Adrenal gland (tissue), 5 donors: Measurements from ENCODE around the gene GATD1.

ENCODE experiments used
- POLR2A ChIP-seq, 2 donors: fragments of 450-650 bp; IDR thresholded peaks; one replicate each; pipeline ENCODE4 v1.6.1; 2017; ENCODE audit warnings: antibody characterized with exemption in 2 of 2, mild to moderate bottlenecking in 2 of 2, moderate library complexity in 1 of 2
- TF ChIP-seq, protein P1 (sequence below), 6 experiments: fragments of 450-650 bp in 4 of 6; fragments of 200-600 bp in 2 of 6; sonication (generic) in 1 of 6; IDR thresholded peaks; 1 replicate in 5 of 6; 2 replicates in 1 of 6; pipeline versions ENCODE4 v1.5.1 to v1.8.0; 2016 to 2021; ENCODE audit warnings: antibody characterized with exemption in 6 of 6, mild to moderate bottlenecking in 2 of 6, moderate library complexity in 1 of 6
- donor health status: DM: no; HTN: no; CAD: no.

DNA sequence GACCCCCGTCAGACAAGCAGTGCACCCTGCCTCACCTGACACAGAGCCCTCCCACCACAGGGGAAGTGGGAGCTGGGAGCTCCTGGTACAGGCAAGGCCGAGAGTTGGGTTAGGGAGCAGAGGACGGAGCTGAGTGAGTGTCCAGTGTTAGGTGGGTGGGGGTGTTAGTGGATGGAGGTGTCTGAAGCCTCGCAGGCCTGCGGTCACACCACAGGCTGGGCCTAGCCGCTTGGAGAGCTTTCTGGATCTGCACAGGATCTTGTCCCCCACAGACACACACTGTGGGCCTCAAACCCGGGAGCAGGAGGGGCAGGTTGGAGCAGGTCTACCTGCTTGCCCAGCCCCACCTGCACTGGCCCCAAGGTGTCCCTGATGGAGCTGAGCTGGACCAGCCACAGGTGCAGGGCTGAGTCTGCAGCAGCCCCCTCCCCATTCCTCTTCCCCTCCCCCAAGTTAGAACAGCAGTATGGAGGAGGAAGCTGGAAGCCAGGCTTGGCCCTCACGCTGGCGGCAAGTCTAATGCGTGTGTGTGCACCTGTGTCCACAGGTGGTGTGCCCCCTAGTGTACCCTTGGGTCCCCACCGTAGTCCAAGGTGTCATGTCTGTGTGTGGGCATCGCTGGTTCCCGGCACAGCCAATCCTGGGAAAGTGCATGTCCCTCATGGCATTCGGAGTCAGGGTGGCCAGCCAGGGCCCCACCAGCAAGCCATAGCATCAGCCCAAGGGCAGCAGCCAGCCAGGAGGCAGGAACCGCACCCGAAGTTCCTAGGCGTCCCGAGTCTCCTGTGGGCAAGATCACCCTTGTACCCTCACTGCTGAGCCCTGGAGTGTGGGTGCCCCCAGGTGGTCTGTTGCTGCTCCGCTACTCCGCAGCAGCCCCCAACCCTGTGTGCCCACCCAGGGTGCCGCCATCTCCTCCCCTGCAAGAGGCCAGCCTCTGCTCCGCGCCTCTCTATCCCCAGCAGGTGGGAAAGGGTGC, 2.0 kb upstream of the GATD1 start:
- TF ChIP-seq, protein P1, sequence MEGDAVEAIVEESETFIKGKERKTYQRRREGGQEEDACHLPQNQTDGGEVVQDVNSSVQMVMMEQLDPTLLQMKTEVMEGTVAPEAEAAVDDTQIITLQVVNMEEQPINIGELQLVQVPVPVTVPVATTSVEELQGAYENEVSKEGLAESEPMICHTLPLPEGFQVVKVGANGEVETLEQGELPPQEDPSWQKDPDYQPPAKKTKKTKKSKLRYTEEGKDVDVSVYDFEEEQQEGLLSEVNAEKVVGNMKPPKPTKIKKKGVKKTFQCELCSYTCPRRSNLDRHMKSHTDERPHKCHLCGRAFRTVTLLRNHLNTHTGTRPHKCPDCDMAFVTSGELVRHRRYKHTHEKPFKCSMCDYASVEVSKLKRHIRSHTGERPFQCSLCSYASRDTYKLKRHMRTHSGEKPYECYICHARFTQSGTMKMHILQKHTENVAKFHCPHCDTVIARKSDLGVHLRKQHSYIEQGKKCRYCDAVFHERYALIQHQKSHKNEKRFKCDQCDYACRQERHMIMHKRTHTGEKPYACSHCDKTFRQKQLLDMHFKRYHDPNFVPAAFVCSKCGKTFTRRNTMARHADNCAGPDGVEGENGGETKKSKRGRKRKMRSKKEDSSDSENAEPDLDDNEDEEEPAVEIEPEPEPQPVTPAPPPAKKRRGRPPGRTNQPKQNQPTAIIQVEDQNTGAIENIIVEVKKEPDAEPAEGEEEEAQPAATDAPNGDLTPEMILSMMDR (IDR thresholded peaks at IDR 0.05) = no peak
- no peak for TF ChIP-seq POLR2A (IDR thresholded peaks at IDR 0.05)
